Adipose tissue (tissue), 3 donors: ENCODE results near the gene NOTCH1. TPM values are rescaled to one million over a fixed set of nuclear protein-coding genes. Genes with fewer than 3 reads are reported as not detected.
"Not testable (repeated sequence)": the region's sequence is repeated elsewhere in the genome, so short reads cannot be mapped to it uniquely, and the experiment has no call there.

Source experiments
- H3K27ac ChIP-seq: one replicate; pipeline ENCODE4 v1.5.1; 2013; ENCODE audit warnings: low read depth, low read length
- WGBS, 3 donors: extraction: QIAGEN DNeasy Blood & Tissue Kit; methylation state at CpG; one replicate each; pipeline ENCODE4 v1.1.7; 2013; 5-methylcytosine and 5-hydroxymethylcytosine counted together
- polyA plus RNA-seq, 3 donors: library from polyadenylated mRNA; stranded (reverse); fragments of 200-250 nt; gene quantifications; one replicate each; pipeline ENCODE4 v1.2.3, GENCODE V29; 2013
- donor health status: healthy with polysubstance abuse.
- donor health status: Bipolar disorder and iron deficiency.
- donor health status: healthy.

Gene NOTCH1
- polyA plus RNA-seq, 3 donors = 10.4 to 35.7 (median 25.0) TPM

GRCh38 chr9:136567651-136568287, 21.9 kb upstream of the NOTCH1 start:
- H3K27ac ChIP-seq = no peak overlapping the region
- 53 to 67% (median 57%) methylated on average over 24 to 27 of the region's 27 CpGs for WGBS, 3 donors

- WGBS, 3 donors = 51 to 63% (median 53%) methylated on average over 14 of the region's 14 CpGs
- H3K27ac ChIP-seq = no peak overlapping the region
Measured at GRCh38 chr9:136566901-136567300, 21.1 kb upstream of the NOTCH1 start.

GRCh38 chr9:136566553-136566895, 20.7 kb upstream of the NOTCH1 start:
- WGBS, 3 donors = 79 to 88% (median 82%) methylated on average over 14 to 19 of the region's 19 CpGs
- no peak overlapping the region for H3K27ac ChIP-seq

- no peak overlapping the region for H3K27ac ChIP-seq
- WGBS, 3 donors = 77 to 92% (median 82%) methylated on average over 26 of the region's 26 CpGs
Measured at GRCh38 chr9:136565715-136566552, 20.1 kb upstream of the NOTCH1 start.

GRCh38 chr9:136565086-136565714, 19.4 kb upstream of the NOTCH1 start:
- WGBS, 3 donors = 46 to 62% (median 47%) methylated on average over 28 of the region's 28 CpGs
- H3K27ac ChIP-seq = peak overlapping the region; percentile 40

GRCh38 chr9:136564379-136564988, 18.6 kb upstream of the NOTCH1 start:
- H3K27ac ChIP-seq = peak overlapping the region; percentile 40
- WGBS, 3 donors = 35 to 83% (median 44%) methylated on average over 20 to 21 of the region's 21 CpGs

GRCh38 chr9:136563646-136564325, 17.9 kb upstream of the NOTCH1 start:
- 72 to 78% (median 76%) methylated on average over 18 to 19 of the region's 19 CpGs for WGBS, 3 donors
- no peak overlapping the region for H3K27ac ChIP-seq

GRCh38 chr9:136562746-136563495, 17.1 kb upstream of the NOTCH1 start:
- 52 to 83% (median 53%) methylated on average over 21 to 24 of the region's 24 CpGs for WGBS, 3 donors
- no peak overlapping the region for H3K27ac ChIP-seq

GRCh38 chr9:136561779-136562178, 15.9 kb upstream of the NOTCH1 start:
- no peak overlapping the region for H3K27ac ChIP-seq
- 88 to 96% (median 88%) methylated on average over 22 to 23 of the region's 23 CpGs for WGBS, 3 donors

GRCh38 chr9:136560586-136560985, 14.7 kb upstream of the NOTCH1 start:
- 55 to 96% (median 72%) methylated on average over 3 of the region's 3 CpGs for WGBS, 3 donors
- H3K27ac ChIP-seq = no peak overlapping the region

- not testable (repeated sequence) for H3K27ac ChIP-seq
- 100% methylated on average over 2 of the region's 2 CpGs for WGBS, 3 donors
Measured at GRCh38 chr9:136559371-136559770, 13.5 kb upstream of the NOTCH1 start.

- not testable (repeated sequence) for H3K27ac ChIP-seq
- 62 to 90% (median 66%) methylated on average over 5 of the region's 5 CpGs for WGBS, 3 donors
Measured at GRCh38 chr9:136558846-136559245, 13.0 kb upstream of the NOTCH1 start.

GRCh38 chr9:136558373-136558772, 12.5 kb upstream of the NOTCH1 start:
- no peak overlapping the region for H3K27ac ChIP-seq
- 47 to 72% (median 49%) methylated on average over 5 of the region's 5 CpGs for WGBS, 3 donors

- H3K27ac ChIP-seq = no peak overlapping the region
- WGBS, 3 donors = 77 to 93% (median 81%) methylated on average over 9 to 10 of the region's 10 CpGs
Measured at GRCh38 chr9:136557036-136557435, 11.2 kb upstream of the NOTCH1 start.

GRCh38 chr9:136556166-136556565, 10.3 kb upstream of the NOTCH1 start:
- whole genome bisulfite sequencing, 3 donors = 91 to 92% (median 91%) methylated on average over 18 of the region's 18 CpGs
- H3K27ac ChIP-seq = no peak overlapping the region

GRCh38 chr9:136554870-136555269, 9.0 kb upstream of the NOTCH1 start:
- no peak overlapping the region for H3K27ac ChIP-seq
- 73 to 83% (median 82%) methylated on average over 19 of the region's 19 CpGs for WGBS, 3 donors

GRCh38 chr9:136553581-136553980, 7.7 kb upstream of the NOTCH1 start:
- H3K27ac ChIP-seq = no peak overlapping the region
- WGBS, 3 donors = 92 to 94% (median 92%) methylated on average over 14 of the region's 14 CpGs
